Progenitor cell of endocrine pancreas (in vitro differentiated cells): ENCODE measurements around the gene ZNF740. TPM values are rescaled to one million over a fixed set of nuclear protein-coding genes. Genes with fewer than 3 reads are reported as not detected.

ENCODE experiments used
- DNase-seq: peaks from one replicate; pipeline ENCODE4 v3.0.0; 2021; ENCODE audit warnings: low spot score; ENCODE audit not compliant: unreplicated experiment
- H3K27ac Mint-ChIP-seq: 2 replicates; pipeline ENCODE4 v1.8.0; 2021; ENCODE audit warnings: mild to moderate bottlenecking, moderate library complexity, mixed read lengths
- H3K27me3 Mint-ChIP-seq: 2 replicates; pipeline ENCODE4 v1.8.0; 2021; ENCODE audit warnings: mixed read lengths
- H3K36me3 Mint-ChIP-seq: 2 replicates; pipeline ENCODE4 v1.8.0; 2022; ENCODE audit warnings: mixed read lengths; ENCODE audit not compliant: insufficient read depth
- H3K4me1 Mint-ChIP-seq: 2 replicates; pipeline ENCODE4 v1.8.0; 2021; ENCODE audit warnings: low read depth, mixed read lengths
- H3K4me3 Mint-ChIP-seq: 2 replicates; pipeline ENCODE4 v1.8.0; 2021; ENCODE audit warnings: low read depth, mild to moderate bottlenecking, moderate library complexity, mixed read lengths
- H3K9me3 Mint-ChIP-seq: 2 replicates; pipeline ENCODE4 v1.8.0; 2021; ENCODE audit warnings: low read depth, mixed read lengths
- total RNA-seq: library from RNA; stranded (reverse); gene quantifications from 2 replicates; pipeline ENCODE4 v1.2.1, GENCODE V29; 2021
- TF ChIP-seq, protein P1 (sequence below): fragments of 200-600 bp; sonication (generic); IDR thresholded peaks from one replicate; pipeline ENCODE4 v1.5.0; 2021; ENCODE audit warnings: antibody characterized with exemption, mild to moderate bottlenecking; ENCODE audit not compliant: unreplicated experiment

ZNF740 gene
- total RNA-seq, 1 donor from 2014 or later: 75.7 TPM

- Mint-ChIP-seq H3K27ac (no peak overlapping the region), H3K27me3 (peaks cover 46% of the 10 kb centered on the region), H3K9me3 (no peaks in the 10 kb centered on the region), H3K4me1 (peaks cover 29% of the 10 kb centered on the region), H3K36me3 (no peaks in the 10 kb centered on the region), H3K4me3 (no peak overlapping the region)
- TF ChIP-seq, protein P1, sequence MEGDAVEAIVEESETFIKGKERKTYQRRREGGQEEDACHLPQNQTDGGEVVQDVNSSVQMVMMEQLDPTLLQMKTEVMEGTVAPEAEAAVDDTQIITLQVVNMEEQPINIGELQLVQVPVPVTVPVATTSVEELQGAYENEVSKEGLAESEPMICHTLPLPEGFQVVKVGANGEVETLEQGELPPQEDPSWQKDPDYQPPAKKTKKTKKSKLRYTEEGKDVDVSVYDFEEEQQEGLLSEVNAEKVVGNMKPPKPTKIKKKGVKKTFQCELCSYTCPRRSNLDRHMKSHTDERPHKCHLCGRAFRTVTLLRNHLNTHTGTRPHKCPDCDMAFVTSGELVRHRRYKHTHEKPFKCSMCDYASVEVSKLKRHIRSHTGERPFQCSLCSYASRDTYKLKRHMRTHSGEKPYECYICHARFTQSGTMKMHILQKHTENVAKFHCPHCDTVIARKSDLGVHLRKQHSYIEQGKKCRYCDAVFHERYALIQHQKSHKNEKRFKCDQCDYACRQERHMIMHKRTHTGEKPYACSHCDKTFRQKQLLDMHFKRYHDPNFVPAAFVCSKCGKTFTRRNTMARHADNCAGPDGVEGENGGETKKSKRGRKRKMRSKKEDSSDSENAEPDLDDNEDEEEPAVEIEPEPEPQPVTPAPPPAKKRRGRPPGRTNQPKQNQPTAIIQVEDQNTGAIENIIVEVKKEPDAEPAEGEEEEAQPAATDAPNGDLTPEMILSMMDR: no peak
- no peak for DNase-seq
These were observed 46.8 kb downstream of the ZNF740 start for GRCh38 chr12:53227341-53227740.

- Mint-ChIP-seq H3K4me1 (peaks cover 32% of the 10 kb centered on the region), H3K27me3 (peaks cover 51% of the 10 kb centered on the region), H3K9me3 (no peaks in the 10 kb centered on the region), H3K36me3 (no peaks in the 10 kb centered on the region), H3K27ac (no peak overlapping the region), H3K4me3 (no peak overlapping the region)
- DNase-seq: no peak
- TF ChIP-seq, protein P1: no peak
These were observed 47.3 kb downstream of the ZNF740 start for GRCh38 chr12:53227836-53228235.

DNA sequence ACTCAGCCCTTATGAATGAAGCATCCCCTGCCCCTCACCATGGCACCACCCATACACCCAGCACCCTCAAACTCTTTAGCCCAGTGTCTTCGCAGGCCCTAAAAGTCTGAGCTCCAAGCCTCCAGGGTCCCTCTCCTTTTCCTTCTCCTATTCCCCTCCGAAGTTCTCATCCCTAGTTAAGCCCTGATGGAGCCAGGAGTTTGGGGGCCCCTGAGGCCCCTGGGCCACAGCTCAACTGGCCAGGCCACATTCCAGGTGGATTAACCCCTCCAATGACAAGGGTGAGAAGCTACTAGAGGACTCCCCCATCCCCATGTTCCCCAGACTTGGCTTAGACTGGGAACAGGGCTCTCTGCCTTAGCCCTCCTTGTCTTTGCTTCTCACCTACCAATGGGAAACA is 48.9 kb downstream of the ZNF740 start:
- Mint-ChIP-seq H3K4me1 (peaks cover 28% of the 10 kb centered on the region), H3K27me3 (peaks cover 57% of the 10 kb centered on the region), H3K36me3 (no peaks in the 10 kb centered on the region), H3K4me3 (no peak overlapping the region), H3K9me3 (no peaks in the 10 kb centered on the region), H3K27ac (no peak overlapping the region)
- DNase-seq: no peak
- TF ChIP-seq, protein P1: no peak

DNA sequence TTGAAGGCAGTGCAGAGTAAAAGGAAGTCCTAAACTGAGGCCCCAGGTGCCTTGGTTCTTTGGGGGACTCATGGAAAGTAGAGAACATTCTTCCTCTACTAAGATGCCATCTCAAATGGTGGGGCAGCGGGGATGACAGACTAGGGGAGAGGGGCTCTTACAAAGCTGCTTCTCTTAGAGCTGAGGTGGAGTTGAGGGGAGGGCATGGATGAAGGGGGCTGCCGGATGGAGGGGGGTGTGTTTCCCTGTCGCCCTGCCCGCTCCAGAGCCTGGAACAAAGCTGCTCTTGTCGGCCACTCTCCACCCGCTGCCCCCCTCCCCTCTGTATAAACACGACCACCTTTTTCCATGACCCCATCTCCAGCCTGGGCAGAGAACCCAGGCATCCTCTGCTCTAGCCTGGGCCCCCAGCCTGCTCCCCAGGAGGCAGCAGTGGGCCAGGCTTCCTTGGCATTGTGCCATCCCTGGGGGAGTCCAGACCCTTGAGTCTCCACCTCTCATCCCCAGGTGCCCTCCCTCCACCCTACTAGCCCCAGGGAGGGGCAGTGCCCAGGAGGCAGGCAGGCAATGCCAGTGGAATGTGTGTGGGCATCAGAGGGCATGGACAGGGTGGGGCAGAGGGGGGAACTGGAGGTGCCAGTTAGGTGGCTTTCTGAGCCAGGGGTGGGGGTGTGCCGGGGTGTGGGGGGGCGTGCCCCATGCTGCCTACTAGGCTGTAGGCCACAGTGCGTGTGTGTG is 49.8 kb downstream of the ZNF740 start:
- peaks cover 61% of the 10 kb centered on the region for H3K27me3 Mint-ChIP-seq
- TF ChIP-seq, protein P1: no peak
- no peaks in the 10 kb centered on the region for H3K9me3 Mint-ChIP-seq
- H3K27ac Mint-ChIP-seq: no peak overlapping the region
- H3K4me3 Mint-ChIP-seq: no peak overlapping the region
- H3K4me1 Mint-ChIP-seq: peaks cover 19% of the 10 kb centered on the region
- no peaks in the 10 kb centered on the region for H3K36me3 Mint-ChIP-seq
- DNase-seq: no peak

GRCh38 chr12:53231671-53231920 is 51.1 kb downstream of the ZNF740 start:
- peak overlapping the region; percentile 52 for H3K4me3 Mint-ChIP-seq
- peaks cover 17% of the 10 kb centered on the region for H3K4me1 Mint-ChIP-seq
- no peak for DNase-seq
- no peaks in the 10 kb centered on the region for H3K36me3 Mint-ChIP-seq
- TF ChIP-seq, protein P1: no peak
- H3K27me3 Mint-ChIP-seq: peaks cover 66% of the 10 kb centered on the region
- H3K9me3 Mint-ChIP-seq: no peaks in the 10 kb centered on the region
- H3K27ac Mint-ChIP-seq: no peak overlapping the region
